ENCODE results near the gene ACIN1.
A peak's percentile ranks its signal among the peaks of the same experiment; 100 is the strongest.

Gene ACIN1

GRCh38 chr14:23094666-23095195 is at the start of gene ACIN1:
ACIN1 (minus strand) TSS chr14:23095136; CDS start chr14:23095112, 24 bp downstream.
- DNase-seq (ENCODE audit: low read depth in 2 of 2): peak in 1 of 2 donors; percentile 98

- DNase-seq (ENCODE audit: low read depth in 2 of 2): no peak
Measured at GRCh38 chr14:23143911-23144310, 49.0 kb upstream of the ACIN1 start.

- DNase-seq (ENCODE audit: low read depth in 2 of 2): no peak
Measured at GRCh38 chr14:23142826-23143225, 47.9 kb upstream of the ACIN1 start.

- no peak for DNase-seq (ENCODE audit: low read depth in 2 of 2)
Measured at GRCh38 chr14:23141706-23142444, 46.9 kb upstream of the ACIN1 start.

- DNase-seq (ENCODE audit: low read depth in 2 of 2): no peak
Measured at GRCh38 chr14:23140371-23140770, 45.4 kb upstream of the ACIN1 start.

GRCh38 chr14:23139874-23140273 is 44.9 kb upstream of the ACIN1 start:
- DNase-seq (ENCODE audit: low read depth in 2 of 2): no peak

- DNase-seq (ENCODE audit: low read depth in 2 of 2): no peak
Measured at GRCh38 chr14:23137813-23138535, 43.0 kb upstream of the ACIN1 start.

GRCh38 chr14:23137192-23137812 is 42.4 kb upstream of the ACIN1 start:
- no peak for DNase-seq (ENCODE audit: low read depth in 2 of 2)

GRCh38 chr14:23136566-23137133 is 41.7 kb upstream of the ACIN1 start:
- no peak for DNase-seq (ENCODE audit: low read depth in 2 of 2)

GRCh38 chr14:23132970-23133369 is 38.0 kb upstream of the ACIN1 start:
- no peak for DNase-seq (ENCODE audit: low read depth in 2 of 2)

GRCh38 chr14:23131482-23131881 is 36.5 kb upstream of the ACIN1 start:
- DNase-seq (ENCODE audit: low read depth in 2 of 2): no peak

- no peak for DNase-seq (ENCODE audit: low read depth in 2 of 2)
Measured at GRCh38 chr14:23130871-23131270, 35.9 kb upstream of the ACIN1 start.

GRCh38 chr14:23129759-23130316 is 34.9 kb upstream of the ACIN1 start:
- DNase-seq (ENCODE audit: low read depth in 2 of 2): no peak

GRCh38 chr14:23128969-23129758 is 34.2 kb upstream of the ACIN1 start:
- DNase-seq (ENCODE audit: low read depth in 2 of 2): no peak

- DNase-seq (ENCODE audit: low read depth in 2 of 2): no peak
Measured at GRCh38 chr14:23127861-23128260, 32.9 kb upstream of the ACIN1 start.

- no peak for DNase-seq (ENCODE audit: low read depth in 2 of 2)
Measured at GRCh38 chr14:23126548-23127278, 31.8 kb upstream of the ACIN1 start.

- DNase-seq (ENCODE audit: low read depth in 2 of 2): no peak
Measured at GRCh38 chr14:23125933-23126524, 31.1 kb upstream of the ACIN1 start.

GRCh38 chr14:23125011-23125410 is 30.1 kb upstream of the ACIN1 start:
- DNase-seq (ENCODE audit: low read depth in 2 of 2): no peak

GRCh38 chr14:23124337-23124954 is 29.5 kb upstream of the ACIN1 start:
- no peak for DNase-seq (ENCODE audit: low read depth in 2 of 2)

GRCh38 chr14:23123419-23123818 is 28.5 kb upstream of the ACIN1 start:
- DNase-seq (ENCODE audit: low read depth in 2 of 2): no peak
